ENCODE measurements around the gene MT3. TPM values are rescaled to one million over a fixed set of nuclear protein-coding genes. Genes with fewer than 3 reads are reported as not detected.

Gene MT3
- total and polyA plus RNA-seq, 2 of the 13 experiments (the other 11 are each of a cell fraction or from before 2014, with no cell fraction given) = not detected

GRCh38 chr16:56608043-56608875 lies 18.9 kb downstream of the MT3 start, which contains the start of gene MT2A (continued):
- TF ChIP-seq, protein P1, sequence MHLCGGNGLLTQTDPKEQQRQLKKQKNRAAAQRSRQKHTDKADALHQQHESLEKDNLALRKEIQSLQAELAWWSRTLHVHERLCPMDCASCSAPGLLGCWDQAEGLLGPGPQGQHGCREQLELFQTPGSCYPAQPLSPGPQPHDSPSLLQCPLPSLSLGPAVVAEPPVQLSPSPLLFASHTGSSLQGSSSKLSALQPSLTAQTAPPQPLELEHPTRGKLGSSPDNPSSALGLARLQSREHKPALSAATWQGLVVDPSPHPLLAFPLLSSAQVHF (CRISPR knock-in tag; IDR thresholded peaks at IDR 0.05) = peak; percentile 83
- TF ChIP-seq SMAD3 (CRISPR knock-in tag; IDR thresholded peaks at IDR 0.05) (no peak; the same call in 1 of the 2 replicates), KLF6 (CRISPR knock-in tag; IDR thresholded peaks at IDR 0.05) (no peak; the same call in 1 of the 2 replicates), SMAD1 (CRISPR knock-in tag; IDR thresholded peaks at IDR 0.05; ENCODE audit: borderline replicate concordance, low read depth) (no peak), U2AF2 (IDR thresholded peaks at IDR 0.05; ENCODE audit: low read depth, low read length) (no peak), ZNF513 (CRISPR knock-in tag; conservative IDR thresholded peaks at IDR 0.05) (no peak), ZNF792 (CRISPR knock-in tag; IDR thresholded peaks at IDR 0.05) (no peak), ZFY (CRISPR knock-in tag; IDR thresholded peaks at IDR 0.05) (peak; percentile 93), ZSCAN21 (CRISPR knock-in tag; IDR thresholded peaks at IDR 0.05; ENCODE audit: borderline replicate concordance) (peak; percentile 69; the same call in 1 of the 2 replicates), ETV5 (CRISPR knock-in tag; IDR thresholded peaks at IDR 0.05; ENCODE audit: borderline replicate concordance) (peak; percentile 41; the same call in 1 of the 2 replicates), CENPX (CRISPR knock-in tag; IDR thresholded peaks at IDR 0.05) (no peak), RFX1 (IDR thresholded peaks at IDR 0.05) (no peak), ZNF251 (CRISPR knock-in tag; IDR thresholded peaks at IDR 0.05) (no peak), ZNF292 (CRISPR knock-in tag; IDR thresholded peaks at IDR 0.05; ENCODE audit: borderline replicate concordance, low read depth) (no peak; the same call in none of the 2 replicates), KDM2A (CRISPR knock-in tag; IDR thresholded peaks at IDR 0.05; ENCODE audit: borderline replicate concordance, low read depth) (peak; percentile 87), PRDM4 (CRISPR knock-in tag; IDR thresholded peaks at IDR 0.05; ENCODE audit: borderline replicate concordance) (no peak), CBX1 (IDR thresholded peaks at IDR 0.05; ENCODE audit: low read depth) (peak; percentile 37), YEATS2 (CRISPR knock-in tag; IDR thresholded peaks at IDR 0.05; ENCODE audit: borderline replicate concordance) (no peak), MXD3 (CRISPR knock-in tag; IDR thresholded peaks at IDR 0.05) (peak; percentile 78; the same call in 1 of the 2 replicates), ZNF672 (CRISPR knock-in tag; IDR thresholded peaks at IDR 0.05) (peak; percentile 36; the same call in 1 of the 2 replicates), EED (CRISPR knock-in tag; IDR thresholded peaks at IDR 0.05) (no peak; the same call in 1 of the 2 replicates), ZBTB7A (CRISPR knock-in tag; IDR thresholded peaks at IDR 0.05) (peak; percentile 61), ARNTL (CRISPR knock-in tag; IDR thresholded peaks at IDR 0.05) (peak; percentile 74; the same call in 1 of the 2 replicates), ZSCAN29 (CRISPR knock-in tag; conservative IDR thresholded peaks at IDR 0.05) (no peak), ATF1 (CRISPR knock-in tag; IDR thresholded peaks at IDR 0.05) (no peak), ZNF205 (CRISPR knock-in tag; IDR thresholded peaks at IDR 0.05) (peak; percentile 57), TBX2 (CRISPR knock-in tag; IDR thresholded peaks at IDR 0.05; ENCODE audit: borderline replicate concordance) (peak; percentile 91)

All from HepG2 (cell line).